ENCODE measurements around the gene PODN.

GRCh38 chr1:53016705-53017104, 45.3 kb upstream of the PODN start:
- TF ChIP-seq, protein P1, sequence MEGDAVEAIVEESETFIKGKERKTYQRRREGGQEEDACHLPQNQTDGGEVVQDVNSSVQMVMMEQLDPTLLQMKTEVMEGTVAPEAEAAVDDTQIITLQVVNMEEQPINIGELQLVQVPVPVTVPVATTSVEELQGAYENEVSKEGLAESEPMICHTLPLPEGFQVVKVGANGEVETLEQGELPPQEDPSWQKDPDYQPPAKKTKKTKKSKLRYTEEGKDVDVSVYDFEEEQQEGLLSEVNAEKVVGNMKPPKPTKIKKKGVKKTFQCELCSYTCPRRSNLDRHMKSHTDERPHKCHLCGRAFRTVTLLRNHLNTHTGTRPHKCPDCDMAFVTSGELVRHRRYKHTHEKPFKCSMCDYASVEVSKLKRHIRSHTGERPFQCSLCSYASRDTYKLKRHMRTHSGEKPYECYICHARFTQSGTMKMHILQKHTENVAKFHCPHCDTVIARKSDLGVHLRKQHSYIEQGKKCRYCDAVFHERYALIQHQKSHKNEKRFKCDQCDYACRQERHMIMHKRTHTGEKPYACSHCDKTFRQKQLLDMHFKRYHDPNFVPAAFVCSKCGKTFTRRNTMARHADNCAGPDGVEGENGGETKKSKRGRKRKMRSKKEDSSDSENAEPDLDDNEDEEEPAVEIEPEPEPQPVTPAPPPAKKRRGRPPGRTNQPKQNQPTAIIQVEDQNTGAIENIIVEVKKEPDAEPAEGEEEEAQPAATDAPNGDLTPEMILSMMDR (IDR thresholded peaks at IDR 0.05; ENCODE audit: low read depth, low read length) = no peak
- no peak for TF ChIP-seq EZH2phosphoT487 (IDR thresholded peaks at IDR 0.05; ENCODE audit: low read depth)
